NCI-H2196 (cell line): Measurements from ENCODE around the gene MYOC.
"Not testable (repeated sequence)": the region's sequence is repeated elsewhere in the genome, so short reads cannot be mapped to it uniquely, and the experiment has no call there.

Experiments used
- DNase-seq: peaks from one replicate; lab custom pipeline; 2025; ENCODE audit not compliant: unreplicated experiment; lab: John Stamatoyannopoulos, UW

MYOC gene

GRCh38 chr1:171654201-171654941 is 1.9 kb upstream of the MYOC start:
- no peak for DNase-seq

GRCh38 chr1:171653796-171654195 is 1.3 kb upstream of the MYOC start:
- no peak for DNase-seq

GRCh38 chr1:171646249-171646560 is 6.3 kb downstream of the MYOC start:
- no peak for DNase-seq

GRCh38 chr1:171645553-171646248 is 6.8 kb downstream of the MYOC start:
- no peak for DNase-seq

GRCh38 chr1:171644805-171645483 is 7.5 kb downstream of the MYOC start:
- DNase-seq: peak; percentile 87

- no peak for DNase-seq
Observed at GRCh38 chr1:171643156-171643555, 9.3 kb downstream of the MYOC start.

GRCh38 chr1:171642197-171642596 is 10.3 kb downstream of the MYOC start:
- DNase-seq: no peak

- DNase-seq: no peak
Observed at GRCh38 chr1:171641076-171641864, 11.2 kb downstream of the MYOC start.

GRCh38 chr1:171640225-171640624 is 12.3 kb downstream of the MYOC start:
- DNase-seq: no peak

- no peak for DNase-seq
Observed at GRCh38 chr1:171637928-171638576, 14.4 kb downstream of the MYOC start.

GRCh38 chr1:171636141-171636540 is 16.3 kb downstream of the MYOC start:
- no peak for DNase-seq

GRCh38 chr1:171635661-171636060 is 16.8 kb downstream of the MYOC start:
- DNase-seq: no peak

- no peak for DNase-seq
Observed at GRCh38 chr1:171628225-171628624, 24.3 kb downstream of the MYOC start.

GRCh38 chr1:171627020-171627419 is 25.5 kb downstream of the MYOC start:
- DNase-seq: no peak

- DNase-seq: no peak
Observed at GRCh38 chr1:171625225-171625624, 27.3 kb downstream of the MYOC start.

GRCh38 chr1:171623651-171624331 is 28.7 kb downstream of the MYOC start:
- DNase-seq: no peak

GRCh38 chr1:171622152-171622462 is 30.4 kb downstream of the MYOC start, which contains the start of gene MYOCOS:
Gene MYOCOS (plus strand): TSS chr1:171622243. CDS start chr1:171623884, 1,641 bp downstream.
- DNase-seq: no peak

GRCh38 chr1:171616586-171616985 is 35.9 kb downstream of the MYOC start:
- DNase-seq: no peak

GRCh38 chr1:171615122-171615906 is 37.2 kb downstream of the MYOC start:
- not testable (repeated sequence) for DNase-seq

- DNase-seq: no peak
Observed at GRCh38 chr1:171613282-171613681, 39.2 kb downstream of the MYOC start.
